NCI-H2107 (cell line): Measurements from ENCODE around the gene PGBD1.
A peak's percentile ranks its signal among the peaks of the same experiment; 100 is the strongest.

Experiments used
- DNase-seq: peaks from one replicate; lab custom pipeline; 2025; lab: John Stamatoyannopoulos, UW

Gene PGBD1

GRCh38 chr6:28281288-28282064 lies at the start of gene PGBD1:
PGBD1 (plus strand) TSS chr6:28281572; CDS start chr6:28283814, 2,242 bp downstream.
- DNase-seq: peak; percentile 18

GRCh38 chr6:28232785-28233184 lies 48.6 kb upstream of the PGBD1 start:
- no peak for DNase-seq

GRCh38 chr6:28235912-28236452 lies 45.4 kb upstream of the PGBD1 start:
- DNase-seq: no peak

- DNase-seq: no peak
Measured at GRCh38 chr6:28239636-28240035, 41.7 kb upstream of the PGBD1 start.

- no peak for DNase-seq
Measured at GRCh38 chr6:28240471-28240870, 40.9 kb upstream of the PGBD1 start.

GRCh38 chr6:28243946-28244345 lies 37.4 kb upstream of the PGBD1 start:
- DNase-seq: no peak

- no peak for DNase-seq
Measured at GRCh38 chr6:28245206-28245941, 36.0 kb upstream of the PGBD1 start.

GRCh38 chr6:28248916-28249315 lies 32.5 kb upstream of the PGBD1 start:
- DNase-seq: no peak

GRCh38 chr6:28250747-28251146 lies 30.6 kb upstream of the PGBD1 start:
- no peak for DNase-seq

- no peak for DNase-seq
Measured at GRCh38 chr6:28251661-28252008, 29.7 kb upstream of the PGBD1 start.

- peak; percentile 23 for DNase-seq
Measured at GRCh38 chr6:28252009-28252975, 29.1 kb upstream of the PGBD1 start, which contains the start of gene ZKSCAN4. ZKSCAN4 (minus strand) TSS chr6:28252269; CDS start chr6:28251980, 289 bp downstream.

GRCh38 chr6:28254121-28254519 lies 27.3 kb upstream of the PGBD1 start:
- no peak for DNase-seq

GRCh38 chr6:28257042-28257441 lies 24.3 kb upstream of the PGBD1 start:
- DNase-seq: no peak

GRCh38 chr6:28258877-28259777 lies 22.2 kb upstream of the PGBD1 start, which contains the start of gene NKAPL:
NKAPL (plus strand) TSS chr6:28259297; CDS start chr6:28259372, 75 bp downstream.
- no peak for DNase-seq

- DNase-seq: no peak
Measured at GRCh38 chr6:28263922-28264321, 17.4 kb upstream of the PGBD1 start.

GRCh38 chr6:28264834-28265401 lies 16.5 kb upstream of the PGBD1 start:
- DNase-seq: no peak

- no peak for DNase-seq
Measured at GRCh38 chr6:28266563-28266961, 14.8 kb upstream of the PGBD1 start.

- DNase-seq: peak; percentile 23
Measured at GRCh38 chr6:28266962-28267694, 14.2 kb upstream of the PGBD1 start, which contains the start of gene ZSCAN26. ZSCAN26 (plus strand) TSS chr6:28267143; CDS start chr6:28271920, 4,777 bp downstream.

GRCh38 chr6:28267695-28268059 lies 13.7 kb upstream of the PGBD1 start:
- DNase-seq: no peak

- no peak for DNase-seq
Measured at GRCh38 chr6:28269492-28269891, 11.9 kb upstream of the PGBD1 start.
